Measurements from ENCODE around the gene HECA.

DNA sequence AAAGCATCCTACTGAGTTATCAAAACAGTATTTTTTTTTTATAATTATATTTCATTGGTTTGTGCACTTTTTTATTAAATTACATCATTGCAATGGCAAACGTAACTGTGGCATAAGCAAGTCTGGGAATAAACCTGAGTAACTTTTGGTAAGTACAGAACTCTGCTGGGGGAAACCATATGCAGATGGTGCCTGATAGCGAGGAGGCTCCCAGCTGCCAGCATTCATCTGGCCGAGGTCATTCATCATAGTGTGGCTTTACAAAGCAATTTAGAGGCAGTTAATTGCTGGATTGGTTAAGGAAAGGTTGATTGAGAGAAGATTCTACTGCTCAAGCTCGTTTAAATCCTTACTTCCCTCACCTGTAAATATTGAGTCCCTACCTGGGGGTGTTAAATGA is 52.6 kb downstream of the HECA start:
- TF ChIP-seq, protein P1, sequence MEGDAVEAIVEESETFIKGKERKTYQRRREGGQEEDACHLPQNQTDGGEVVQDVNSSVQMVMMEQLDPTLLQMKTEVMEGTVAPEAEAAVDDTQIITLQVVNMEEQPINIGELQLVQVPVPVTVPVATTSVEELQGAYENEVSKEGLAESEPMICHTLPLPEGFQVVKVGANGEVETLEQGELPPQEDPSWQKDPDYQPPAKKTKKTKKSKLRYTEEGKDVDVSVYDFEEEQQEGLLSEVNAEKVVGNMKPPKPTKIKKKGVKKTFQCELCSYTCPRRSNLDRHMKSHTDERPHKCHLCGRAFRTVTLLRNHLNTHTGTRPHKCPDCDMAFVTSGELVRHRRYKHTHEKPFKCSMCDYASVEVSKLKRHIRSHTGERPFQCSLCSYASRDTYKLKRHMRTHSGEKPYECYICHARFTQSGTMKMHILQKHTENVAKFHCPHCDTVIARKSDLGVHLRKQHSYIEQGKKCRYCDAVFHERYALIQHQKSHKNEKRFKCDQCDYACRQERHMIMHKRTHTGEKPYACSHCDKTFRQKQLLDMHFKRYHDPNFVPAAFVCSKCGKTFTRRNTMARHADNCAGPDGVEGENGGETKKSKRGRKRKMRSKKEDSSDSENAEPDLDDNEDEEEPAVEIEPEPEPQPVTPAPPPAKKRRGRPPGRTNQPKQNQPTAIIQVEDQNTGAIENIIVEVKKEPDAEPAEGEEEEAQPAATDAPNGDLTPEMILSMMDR (conservative IDR thresholded peaks at IDR 0.05; ENCODE audit: low read depth, low read length): no peak
- TF ChIP-seq EZH2phosphoT487 (IDR thresholded peaks at IDR 0.05; ENCODE audit: borderline replicate concordance, low read length): no peak

Data from PC-3 (cell line).